IMR-90 (cell line): ENCODE results near the gene KIF3B. TPM values are rescaled to one million over a fixed set of nuclear protein-coding genes. Genes with fewer than 3 reads are reported as not detected.

Experiments used
- ATAC-seq: fragments of 200-7000 bp; cut with Tn5 transposase; 2 replicates; pipeline ENCODE4 v1.9.1; 2020; ENCODE audit warnings: low read depth, mild to moderate bottlenecking, moderate library complexity
- BruUV-seq: library from RNA; stranded (reverse); fragments of 400-500 nt; replicated peaks from 2 replicates; lab custom pipeline; 2021; lab: Mats Ljungman, UMichigan
- CTCF ChIA-PET: fragments of 300-600 bp; formaldehyde crosslinking; extraction: SDS; loops from one replicate; lab custom pipeline; 2021; ENCODE audit warnings: antibody characterized with exemption; lab: Yijun Ruan, JAX
- POLR2A ChIA-PET: fragments of 300-600 bp; sonication (Branson Sonifier 250); formaldehyde crosslinking; loops from one replicate; lab custom pipeline; 2022; ENCODE audit warnings: antibody characterized with exemption; ENCODE audit not compliant: unreplicated experiment; lab: Charles Lee
- DNase-seq: peaks from one replicate; pipeline ENCODE4 v3.0.0; 2013
- H2AFZ ChIP-seq: replicated peaks from 2 replicates; pipeline ENCODE3; 2013; ENCODE audit warnings: low read length, mild to moderate bottlenecking; ENCODE audit not compliant: poor library complexity
- H2AK5ac ChIP-seq: 2 replicates; pipeline ENCODE4 v1.6.1; 2013; ENCODE audit warnings: low read depth, low read length, inconsistent platforms
- H2AK9ac ChIP-seq: replicated peaks from 2 replicates; pipeline ENCODE3; 2013; ENCODE audit warnings: mild to moderate bottlenecking, low read depth, low read length, moderate library complexity; ENCODE audit not compliant: poor library complexity
- H2BK120ac ChIP-seq: 2 replicates; pipeline ENCODE4 v1.6.1; 2013; ENCODE audit warnings: low read depth, low read length, inconsistent platforms
- H2BK15ac ChIP-seq: 3 replicates; pipeline ENCODE4 v1.6.1; 2013; ENCODE audit warnings: low read depth, low read length, inconsistent platforms
- H2BK20ac ChIP-seq: 2 replicates; pipeline ENCODE4 v1.6.1; 2013; ENCODE audit warnings: low read depth, mild to moderate bottlenecking, inconsistent platforms, low read length, moderate library complexity
- H2BK5ac ChIP-seq: 2 replicates; pipeline ENCODE4 v1.6.1; 2013; ENCODE audit warnings: mild to moderate bottlenecking, low read depth, low read length, inconsistent platforms; ENCODE audit not compliant: poor library complexity, severe bottlenecking
- H3K14ac ChIP-seq: replicated peaks from 2 replicates; pipeline ENCODE4 v1.6.1; 2013; ENCODE audit warnings: low read depth, low read length, inconsistent platforms
- H3K18ac ChIP-seq: 2 replicates; pipeline ENCODE4 v1.6.1; 2013; ENCODE audit warnings: low read depth, low read length, control low read depth
- H3K23ac ChIP-seq: 2 replicates; pipeline ENCODE4 v1.6.1; 2013; ENCODE audit warnings: low read depth, low read length, inconsistent platforms
- H3K27ac ChIP-seq: 2 replicates; pipeline ENCODE4 v1.5.1; 2013; ENCODE audit warnings: mild to moderate bottlenecking, control low read depth, low read length; ENCODE audit not compliant: insufficient read depth
- H3K27me3 ChIP-seq: 2 replicates; pipeline ENCODE4 v1.6.1; 2013; ENCODE audit warnings: low read length; ENCODE audit not compliant: control insufficient read depth, insufficient read depth
- H3K36me3 ChIP-seq: 2 replicates; pipeline ENCODE4 v1.6.1; 2013; ENCODE audit warnings: low read length, mixed read lengths; ENCODE audit not compliant: control insufficient read depth, insufficient read depth
- H3K4ac ChIP-seq: 2 replicates; pipeline ENCODE4 v1.6.1; 2013; ENCODE audit warnings: low read depth, low read length, inconsistent platforms
- H3K4me1 ChIP-seq: 2 replicates; pipeline ENCODE4 v1.6.1; 2013; ENCODE audit warnings: low read length, mixed read lengths; ENCODE audit not compliant: control insufficient read depth, insufficient read depth
- H3K4me2 ChIP-seq: 2 replicates; pipeline ENCODE4 v1.6.1; 2013; ENCODE audit warnings: low read depth, mild to moderate bottlenecking, control low read depth, low read length, moderate library complexity
- H3K4me3 ChIP-seq: 2 replicates; pipeline ENCODE4 v1.5.1; 2013; ENCODE audit warnings: low read depth, mild to moderate bottlenecking, control low read depth, low read length, moderate library complexity; ENCODE audit not compliant: insufficient read depth
- H3K56ac ChIP-seq: 2 replicates; pipeline ENCODE4 v1.6.1; 2013; ENCODE audit warnings: low read length, inconsistent platforms; ENCODE audit not compliant: insufficient read depth; ENCODE audit errors: extremely low read depth
- H3K79me1 ChIP-seq, 2 experiments: 2 replicates each; pipeline ENCODE4 v1.6.1; 2013; ENCODE audit warnings: low read length in 2 of 2, inconsistent platforms in 1 of 2, low read depth in 1 of 2
- H3K9ac ChIP-seq: 2 replicates; pipeline ENCODE4 v1.6.1; 2013; ENCODE audit warnings: low read depth, low read length, control low read depth
- H3K9me1 ChIP-seq: 2 replicates; pipeline ENCODE4 v1.6.1; 2013; ENCODE audit warnings: low read length, inconsistent platforms; ENCODE audit not compliant: insufficient read depth
- H3K9me3 ChIP-seq: 2 replicates; pipeline ENCODE4 v1.6.1; 2013; ENCODE audit warnings: low read length; ENCODE audit not compliant: control insufficient read depth, insufficient read depth
- H4K20me1 ChIP-seq: 2 replicates; pipeline ENCODE4 v1.6.1; 2013; ENCODE audit warnings: low read length, inconsistent platforms; ENCODE audit not compliant: insufficient read depth
- H4K5ac ChIP-seq: 2 replicates; pipeline ENCODE4 v1.6.1; 2013; ENCODE audit warnings: mild to moderate bottlenecking, low read depth, low read length, control low read depth
- H4K8ac ChIP-seq, 2 experiments: 2 replicates each; pipeline ENCODE4 v1.6.1; 2013; ENCODE audit warnings: low read depth in 2 of 2, low read length in 2 of 2, control low read depth in 1 of 2, inconsistent platforms in 1 of 2
- H4K91ac ChIP-seq: 2 replicates; pipeline ENCODE4 v1.6.1; 2013; ENCODE audit warnings: low read depth, low read length, inconsistent platforms; ENCODE audit not compliant: insufficient read depth
- MAFK ChIP-seq: IDR thresholded peaks from 2 replicates; pipeline ENCODE4 v1.6.1; 2012; ENCODE audit warnings: low read depth, low read length, improper control_type of control experiment
- MAZ ChIP-seq: IDR thresholded peaks from 2 replicates; pipeline ENCODE4 v1.6.1; 2012; ENCODE audit warnings: low read depth, mild to moderate bottlenecking, low read length, improper control_type of control experiment, moderate library complexity, borderline replicate concordance
- WGBS, 2 experiments: methylation state at CpG; one replicate each; pipeline versions ENCODE4 v1.1.5 to v1.1.7; 2013; ENCODE audit warnings: missing lambda C conversion rate in 2 of 2; ENCODE audit not compliant: insufficient read length in 1 of 2; ENCODE audit errors: extremely low coverage in 2 of 2; 5-methylcytosine and 5-hydroxymethylcytosine counted together
- dilution Hi-C: fragments of 300-500 bp; cut with HindIII; formaldehyde crosslinking; loops from one replicate; pipeline ENCODE4 v1.14.3; 2018; ENCODE audit warnings: low sequenced_read_pairs; ENCODE audit not compliant: unreplicated experiment
- in situ Hi-C: fragments of 300-500 bp; cut with MboI; formaldehyde crosslinking; loops from 3 replicates; pipeline ENCODE4 v1.14.3; 2019; ENCODE audit warnings: low sequenced_read_pairs, inconsistent platforms, mixed read lengths
- intact Hi-C: fragments of 100-400 bp; cut with micrococcal nuclease; formaldehyde crosslinking; loops from 2 replicates; pipeline ENCODE4 v1.10.0; 2022
- polyA plus RNA-seq, 3 experiments: library from polyadenylated mRNA; depleted of rRNA; stranded (reverse); fragments of >200 nt; gene quantifications; 2 replicates each; pipeline ENCODE4 v1.2.3, GENCODE V29; 2012; ENCODE audit warnings: low replicate concordance in 1 of 3
- total RNA-seq: library from RNA; depleted of rRNA; stranded (reverse); fragments of >200 nt; gene quantifications from 2 replicates; pipeline ENCODE4 v1.2.3, GENCODE V29; 2012

Gene KIF3B
- total and polyA plus RNA-seq, 2 of the 4 experiments (the other 2 are of a cell fraction): 17.1 to 28.1 TPM

- intact Hi-C loops (no loop called here), in situ Hi-C loops (no loop called here), dilution Hi-C loops (no loop called here)
- Histone ChIP-seq H3K4me2 (no peak overlapping the region), H2BK15ac (no peak overlapping the region), H3K36me3 (peaks cover 56% of the 10 kb centered on the region), H2AFZ (no peak overlapping the region), H3K9me3 (no peaks in the 10 kb centered on the region), H3K56ac (no peak overlapping the region), H3K9me1 (no peaks in the 10 kb centered on the region), H4K91ac (no peak overlapping the region), H3K27ac (no peak overlapping the region), H3K27me3 (no peaks in the 10 kb centered on the region), H3K14ac (no peak overlapping the region), H3K4ac (no peak overlapping the region), H2BK20ac (no peak overlapping the region), H3K79me1 (peaks cover 0 to 4% of the 10 kb centered on the region in 2 experiments; a peak in 1 of 4 replicates), H2AK5ac (no peak overlapping the region), H3K18ac (no peak overlapping the region), H4K8ac (no peak overlapping the region), H2BK120ac (no peak overlapping the region), H2BK5ac (no peak overlapping the region), H3K23ac (no peak overlapping the region), H3K9ac (no peak overlapping the region), H3K4me3 (no peak overlapping the region), H3K4me1 (no peaks in the 10 kb centered on the region), H4K20me1 (no peaks in the 10 kb centered on the region), H2AK9ac (no peak overlapping the region), H4K5ac (no peak overlapping the region)
- TF ChIP-seq MAFK (peak; percentile 99), MAZ (no peak)
- CTCF ChIA-PET: no interaction called here
- no TSS peak for BruUV-seq
- WGBS, 2 experiments: 88% methylated on average over 1 of the region's 4 CpGs; no CpG with 5 or more reads in 1 of the 2 experiments
- peak; percentile 61 for DNase-seq
- peak; percentile 63 for ATAC-seq
- POLR2A ChIA-PET: no interaction called here
These were observed 45.6 kb upstream of the KIF3B start for GRCh38 chr20:32231847-32232246.
